ENCODE results near the gene SMPDL3A. TPM values are rescaled to one million over a fixed set of nuclear protein-coding genes. Genes with fewer than 3 reads are reported as not detected.

The SMPDL3A gene
- 4.2 and 5.0 TPM in 2 replicates for total RNA-seq

GRCh38 chr6:122789182-122790027 lies at the start of gene SMPDL3A:
TSS of gene SMPDL3A (plus strand) at chr6:122789258. CDS start at chr6:122789347, 89 bp downstream.

GRCh38 chr6:122779667-122780066 lies 9.4 kb upstream of the SMPDL3A start, which contains the start of gene FABP7:
TSS of gene FABP7 (plus strand) at chr6:122779716. CDS start at chr6:122779795, 79 bp downstream.

Other genes starting within 250 kb of the SMPDL3A start
- 0.76 and 0.97 TPM in 2 replicates for gene PKIB, start 178.9 kb upstream of the SMPDL3A start, total RNA-seq
- not detected in 2 replicates for gene FABP7, start 9.5 kb upstream of the SMPDL3A start, total RNA-seq
- not detected in 2 replicates for gene CLVS2, start 207.0 kb downstream of the SMPDL3A start, total RNA-seq

Data from epithelial cell of umbilical artery (primary cell).